ENCODE measurements around the gene WDR82.
A peak's percentile ranks its signal among the peaks of the same experiment; 100 is the strongest.
"Not testable (repeated sequence)": the region's sequence is repeated elsewhere in the genome, so short reads cannot be mapped to it uniquely, and the experiment has no call there.

The WDR82 gene

GRCh38 chr3:52288674-52289073 lies 10.2 kb upstream of the WDR82 start:
- DNase-seq, result no peak
- peak overlapping the region; percentile 99 to 100 for H3K4me3 Mint-ChIP-seq
- H3K27me3 Mint-ChIP-seq, result no peaks in the 10 kb centered on the region
- ATAC-seq (replicated peaks), result no peak
- peaks cover 17 to 29% of the 10 kb centered on the region in 2 donors for H3K36me3 Mint-ChIP-seq
- H3K9me3 Mint-ChIP-seq, result no peaks in the 10 kb centered on the region
- H3K27ac Mint-ChIP-seq, result peak overlapping the region; percentile 71
- H3K4me1 Mint-ChIP-seq, result peaks cover 19 to 33% of the 10 kb centered on the region in 2 donors

- DNase-seq, result no peak
- peak overlapping the region; percentile 99 to 100 for H3K4me3 Mint-ChIP-seq
- no peaks in the 10 kb centered on the region for H3K27me3 Mint-ChIP-seq
- H3K9me3 Mint-ChIP-seq, result no peaks in the 10 kb centered on the region
- peaks cover 19 to 37% of the 10 kb centered on the region in 2 donors for H3K4me1 Mint-ChIP-seq
- H3K27ac Mint-ChIP-seq, result peak overlapping the region; percentile 100
- peaks cover 9 to 18% of the 10 kb centered on the region in 2 donors for H3K36me3 Mint-ChIP-seq
- ATAC-seq (replicated peaks), result no peak
Observed at GRCh38 chr3:52286777-52287110, 8.3 kb upstream of the WDR82 start.

- H3K4me3 Mint-ChIP-seq; DNase-seq; H3K27ac Mint-ChIP-seq; H3K9me3 Mint-ChIP-seq; ATAC-seq (replicated peaks); H3K27me3 Mint-ChIP-seq: not testable (repeated sequence)
- H3K36me3 Mint-ChIP-seq, result peaks cover 5 to 16% of the 10 kb centered on the region in 2 donors
- H3K4me1 Mint-ChIP-seq, result peaks cover 11 to 29% of the 10 kb centered on the region in 2 donors
Observed at GRCh38 chr3:52284051-52284450, 5.6 kb upstream of the WDR82 start.

- Mint-ChIP-seq H3K27ac (no peak overlapping the region), H3K9me3 (no peaks in the 10 kb centered on the region), H3K4me3 (no peak overlapping the region), H3K27me3 (no peaks in the 10 kb centered on the region), H3K36me3 (peaks cover 9 to 24% of the 10 kb centered on the region in 2 donors), H3K4me1 (peaks cover 7 to 28% of the 10 kb centered on the region in 2 donors)
- ATAC-seq (replicated peaks) (no peak), DNase-seq (no peak)
Observed at GRCh38 chr3:52283306-52283705, 4.9 kb upstream of the WDR82 start.

- Mint-ChIP-seq H3K4me3 (no peak overlapping the region), H3K36me3 (peaks cover 15 to 30% of the 10 kb centered on the region in 2 donors), H3K9me3 (no peaks in the 10 kb centered on the region), H3K4me1 (peaks cover 7 to 32% of the 10 kb centered on the region in 2 donors), H3K27ac (peak overlapping the region; percentile 9), H3K27me3 (no peaks in the 10 kb centered on the region)
- ATAC-seq (replicated peaks) (no peak), DNase-seq (no peak)
Observed at GRCh38 chr3:52281981-52282801, 3.7 kb upstream of the WDR82 start.

GRCh38 chr3:52280050-52280461 lies 1.6 kb upstream of the WDR82 start:
- peaks cover 12 to 44% of the 10 kb centered on the region in 2 donors for H3K4me1 Mint-ChIP-seq
- H3K27me3 Mint-ChIP-seq, result no peaks in the 10 kb centered on the region
- peak overlapping the region; percentile 20 for H3K27ac Mint-ChIP-seq
- H3K36me3 Mint-ChIP-seq, result peaks cover 27 to 46% of the 10 kb centered on the region in 2 donors
- no peak for DNase-seq
- H3K9me3 Mint-ChIP-seq, result no peaks in the 10 kb centered on the region
- no peak for ATAC-seq (replicated peaks)
- H3K4me3 Mint-ChIP-seq, result no peak overlapping the region

- H3K27me3 Mint-ChIP-seq, result no peaks in the 10 kb centered on the region
- ATAC-seq (replicated peaks) (no peak), DNase-seq (no peak)
- peak overlapping the region; percentile 11 for H3K27ac Mint-ChIP-seq
- no peaks in the 10 kb centered on the region for H3K9me3 Mint-ChIP-seq
- H3K4me3 Mint-ChIP-seq, result peak overlapping the region in 1 of 2 donors; percentile 93
- H3K4me1 Mint-ChIP-seq, result peaks cover 13 to 49% of the 10 kb centered on the region in 2 donors
- peaks cover 27 to 47% of the 10 kb centered on the region in 2 donors for H3K36me3 Mint-ChIP-seq
Observed at GRCh38 chr3:52279596-52279995, 1.1 kb upstream of the WDR82 start.

- Mint-ChIP-seq H3K4me3 (peak overlapping the region; percentile 93 to 96), H3K9me3 (no peaks in the 10 kb centered on the region), H3K36me3 (peaks cover 31 to 57% of the 10 kb centered on the region in 2 donors), H3K4me1 (peaks cover 21 to 64% of the 10 kb centered on the region in 2 donors), H3K27ac (peak overlapping the region; percentile 98), H3K27me3 (no peaks in the 10 kb centered on the region)
- DNase-seq (no peak), ATAC-seq (replicated peaks) (peak; percentile 73)
Observed at GRCh38 chr3:52277972-52278509, 408 bp downstream of the WDR82 start.

GRCh38 chr3:52277071-52277964 lies 1.1 kb downstream of the WDR82 start:
- ATAC-seq (replicated peaks) (peak; percentile 50 to 56), DNase-seq (peak; percentile 58)
- Mint-ChIP-seq H3K9me3 (no peaks in the 10 kb centered on the region), H3K27ac (peak overlapping the region; percentile 92), H3K36me3 (peaks cover 35 to 61% of the 10 kb centered on the region in 2 donors), H3K4me1 (peaks cover 23 to 70% of the 10 kb centered on the region in 2 donors), H3K4me3 (peak overlapping the region; percentile 93 to 96), H3K27me3 (no peaks in the 10 kb centered on the region)

GRCh38 chr3:52274781-52275180 lies 3.7 kb downstream of the WDR82 start:
- not testable (repeated sequence) for H3K9me3 Mint-ChIP-seq; H3K27me3 Mint-ChIP-seq; ATAC-seq (replicated peaks); DNase-seq; H3K27ac Mint-ChIP-seq
- Mint-ChIP-seq H3K4me3 (peak overlapping the region; percentile 3 to 45), H3K36me3 (peaks cover 35 to 64% of the 10 kb centered on the region in 2 donors), H3K4me1 (peaks cover 37 to 88% of the 10 kb centered on the region in 2 donors)

GRCh38 chr3:52272831-52273230 lies 5.6 kb downstream of the WDR82 start:
- Mint-ChIP-seq H3K27ac (peak overlapping the region; percentile 20), H3K4me3 (peak overlapping the region in 1 of 2 donors; percentile 32), H3K27me3 (no peaks in the 10 kb centered on the region), H3K9me3 (no peaks in the 10 kb centered on the region), H3K4me1 (peaks cover 43 to 89% of the 10 kb centered on the region in 2 donors), H3K36me3 (peaks cover 36 to 63% of the 10 kb centered on the region in 2 donors)
- DNase-seq (no peak), ATAC-seq (replicated peaks) (no peak)

GRCh38 chr3:52272172-52272571 lies 6.3 kb downstream of the WDR82 start:
- ATAC-seq (replicated peaks); H3K9me3 Mint-ChIP-seq; DNase-seq; H3K4me3 Mint-ChIP-seq; H3K27me3 Mint-ChIP-seq: not testable (repeated sequence)
- H3K36me3 Mint-ChIP-seq, result peaks cover 36 to 63% of the 10 kb centered on the region in 2 donors
- peak overlapping the region; percentile 56 for H3K27ac Mint-ChIP-seq
- H3K4me1 Mint-ChIP-seq, result peaks cover 43 to 91% of the 10 kb centered on the region in 2 donors

GRCh38 chr3:52270252-52270754 lies 8.1 kb downstream of the WDR82 start:
- peak overlapping the region; percentile 29 to 35 for H3K4me3 Mint-ChIP-seq
- H3K9me3 Mint-ChIP-seq, result no peaks in the 10 kb centered on the region
- DNase-seq (no peak), ATAC-seq (replicated peaks) (peak in 1 of 2 donors; percentile 34)
- peak overlapping the region; percentile 85 for H3K27ac Mint-ChIP-seq
- peaks cover 35 to 73% of the 10 kb centered on the region in 2 donors for H3K4me1 Mint-ChIP-seq
- no peaks in the 10 kb centered on the region for H3K27me3 Mint-ChIP-seq
- peaks cover 33 to 58% of the 10 kb centered on the region in 2 donors for H3K36me3 Mint-ChIP-seq

- Mint-ChIP-seq H3K36me3 (peaks cover 31 to 57% of the 10 kb centered on the region in 2 donors), H3K27me3 (no peaks in the 10 kb centered on the region), H3K9me3 (no peaks in the 10 kb centered on the region), H3K4me3 (peak overlapping the region; percentile 13 to 35), H3K27ac (peak overlapping the region; percentile 85), H3K4me1 (peaks cover 34 to 68% of the 10 kb centered on the region in 2 donors)
- DNase-seq (no peak), ATAC-seq (replicated peaks) (no peak)
Observed at GRCh38 chr3:52269776-52270175, 8.7 kb downstream of the WDR82 start.
